ENCODE measurements around the gene AGBL1.

The AGBL1 gene

DNA sequence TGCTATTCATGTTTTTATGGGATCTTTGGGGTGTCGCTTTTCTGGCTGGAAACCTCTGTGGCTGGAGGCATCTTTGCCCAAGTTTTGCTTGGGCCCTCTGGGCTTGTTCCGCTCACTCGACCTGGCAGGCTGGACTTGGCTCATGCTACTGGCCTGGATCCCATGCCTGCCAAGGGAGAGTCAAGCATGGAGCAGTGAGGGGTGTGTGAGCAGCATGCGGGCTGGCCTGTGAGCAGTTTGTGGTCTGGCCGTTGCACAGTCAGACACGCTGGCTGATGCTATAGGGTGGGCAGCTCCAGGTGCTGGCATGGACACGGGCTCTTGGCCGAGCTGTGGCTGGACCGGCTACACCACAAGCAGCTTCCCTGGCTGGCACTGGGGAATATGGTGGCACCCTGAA, 491.1 kb downstream of the AGBL1 start:
- H3K27ac ChIP-seq (ENCODE audit: extremely low read depth, low read depth, low read length): no peak overlapping the region
- H3K4me1 ChIP-seq (ENCODE audit: control insufficient read depth, insufficient read depth, low read length): no peaks in the 10 kb centered on the region
- H3K9me3 ChIP-seq (ENCODE audit: control insufficient read depth, insufficient read depth, low read depth, low read length): no peaks in the 10 kb centered on the region
- ChIA-PET CTCF (no interaction called here), POLR2A (no interaction called here)
- no peak overlapping the region for H3K4me3 ChIP-seq (ENCODE audit: low read depth, low read length)
- no peak for TF ChIP-seq ZNF837 (tag by site-specific recombination; IDR thresholded peaks at IDR 0.05)
- no peak for TF ChIP-seq TRIM28 (IDR thresholded peaks at IDR 0.05; ENCODE audit: borderline replicate concordance, low read length)
- no peak for TF ChIP-seq ZNF501 (tag by site-specific recombination; IDR thresholded peaks at IDR 0.05)
- no peak for TF ChIP-seq ZNF701 (tag by site-specific recombination; IDR thresholded peaks at IDR 0.05)
- no peak for TF ChIP-seq ZNF223 (tag by site-specific recombination; IDR thresholded peaks at IDR 0.05)
- TF ChIP-seq, protein P1, sequence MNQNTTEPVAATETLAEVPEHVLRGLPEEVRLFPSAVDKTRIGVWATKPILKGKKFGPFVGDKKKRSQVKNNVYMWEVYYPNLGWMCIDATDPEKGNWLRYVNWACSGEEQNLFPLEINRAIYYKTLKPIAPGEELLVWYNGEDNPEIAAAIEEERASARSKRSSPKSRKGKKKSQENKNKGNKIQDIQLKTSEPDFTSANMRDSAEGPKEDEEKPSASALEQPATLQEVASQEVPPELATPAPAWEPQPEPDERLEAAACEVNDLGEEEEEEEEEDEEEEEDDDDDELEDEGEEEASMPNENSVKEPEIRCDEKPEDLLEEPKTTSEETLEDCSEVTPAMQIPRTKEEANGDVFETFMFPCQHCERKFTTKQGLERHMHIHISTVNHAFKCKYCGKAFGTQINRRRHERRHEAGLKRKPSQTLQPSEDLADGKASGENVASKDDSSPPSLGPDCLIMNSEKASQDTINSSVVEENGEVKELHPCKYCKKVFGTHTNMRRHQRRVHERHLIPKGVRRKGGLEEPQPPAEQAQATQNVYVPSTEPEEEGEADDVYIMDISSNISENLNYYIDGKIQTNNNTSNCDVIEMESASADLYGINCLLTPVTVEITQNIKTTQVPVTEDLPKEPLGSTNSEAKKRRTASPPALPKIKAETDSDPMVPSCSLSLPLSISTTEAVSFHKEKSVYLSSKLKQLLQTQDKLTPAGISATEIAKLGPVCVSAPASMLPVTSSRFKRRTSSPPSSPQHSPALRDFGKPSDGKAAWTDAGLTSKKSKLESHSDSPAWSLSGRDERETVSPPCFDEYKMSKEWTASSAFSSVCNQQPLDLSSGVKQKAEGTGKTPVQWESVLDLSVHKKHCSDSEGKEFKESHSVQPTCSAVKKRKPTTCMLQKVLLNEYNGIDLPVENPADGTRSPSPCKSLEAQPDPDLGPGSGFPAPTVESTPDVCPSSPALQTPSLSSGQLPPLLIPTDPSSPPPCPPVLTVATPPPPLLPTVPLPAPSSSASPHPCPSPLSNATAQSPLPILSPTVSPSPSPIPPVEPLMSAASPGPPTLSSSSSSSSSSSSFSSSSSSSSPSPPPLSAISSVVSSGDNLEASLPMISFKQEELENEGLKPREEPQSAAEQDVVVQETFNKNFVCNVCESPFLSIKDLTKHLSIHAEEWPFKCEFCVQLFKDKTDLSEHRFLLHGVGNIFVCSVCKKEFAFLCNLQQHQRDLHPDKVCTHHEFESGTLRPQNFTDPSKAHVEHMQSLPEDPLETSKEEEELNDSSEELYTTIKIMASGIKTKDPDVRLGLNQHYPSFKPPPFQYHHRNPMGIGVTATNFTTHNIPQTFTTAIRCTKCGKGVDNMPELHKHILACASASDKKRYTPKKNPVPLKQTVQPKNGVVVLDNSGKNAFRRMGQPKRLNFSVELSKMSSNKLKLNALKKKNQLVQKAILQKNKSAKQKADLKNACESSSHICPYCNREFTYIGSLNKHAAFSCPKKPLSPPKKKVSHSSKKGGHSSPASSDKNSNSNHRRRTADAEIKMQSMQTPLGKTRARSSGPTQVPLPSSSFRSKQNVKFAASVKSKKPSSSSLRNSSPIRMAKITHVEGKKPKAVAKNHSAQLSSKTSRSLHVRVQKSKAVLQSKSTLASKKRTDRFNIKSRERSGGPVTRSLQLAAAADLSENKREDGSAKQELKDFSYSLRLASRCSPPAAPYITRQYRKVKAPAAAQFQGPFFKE (tag by site-specific recombination; IDR thresholded peaks at IDR 0.05; ENCODE audit: borderline replicate concordance): no peak
- TF ChIP-seq, protein P2, sequence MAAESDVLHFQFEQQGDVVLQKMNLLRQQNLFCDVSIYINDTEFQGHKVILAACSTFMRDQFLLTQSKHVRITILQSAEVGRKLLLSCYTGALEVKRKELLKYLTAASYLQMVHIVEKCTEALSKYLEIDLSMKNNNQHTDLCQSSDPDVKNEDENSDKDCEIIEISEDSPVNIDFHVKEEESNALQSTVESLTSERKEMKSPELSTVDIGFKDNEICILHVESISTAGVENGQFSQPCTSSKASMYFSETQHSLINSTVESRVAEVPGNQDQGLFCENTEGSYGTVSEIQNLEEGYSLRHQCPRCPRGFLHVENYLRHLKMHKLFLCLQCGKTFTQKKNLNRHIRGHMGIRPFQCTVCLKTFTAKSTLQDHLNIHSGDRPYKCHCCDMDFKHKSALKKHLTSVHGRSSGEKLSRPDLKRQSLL (tag by site-specific recombination; IDR thresholded peaks at IDR 0.05): no peak
- TF ChIP-seq ZNF391 (tag by site-specific recombination; IDR thresholded peaks at IDR 0.05; ENCODE audit: borderline replicate concordance, low read depth): no peak
- no peak for TF ChIP-seq HOXC10 (CRISPR knock-in tag; IDR thresholded peaks at IDR 0.05)
- no peak for TF ChIP-seq ZNF16 (tag by site-specific recombination; IDR thresholded peaks at IDR 0.05; ENCODE audit: low read depth)
- TF ChIP-seq, protein P3, sequence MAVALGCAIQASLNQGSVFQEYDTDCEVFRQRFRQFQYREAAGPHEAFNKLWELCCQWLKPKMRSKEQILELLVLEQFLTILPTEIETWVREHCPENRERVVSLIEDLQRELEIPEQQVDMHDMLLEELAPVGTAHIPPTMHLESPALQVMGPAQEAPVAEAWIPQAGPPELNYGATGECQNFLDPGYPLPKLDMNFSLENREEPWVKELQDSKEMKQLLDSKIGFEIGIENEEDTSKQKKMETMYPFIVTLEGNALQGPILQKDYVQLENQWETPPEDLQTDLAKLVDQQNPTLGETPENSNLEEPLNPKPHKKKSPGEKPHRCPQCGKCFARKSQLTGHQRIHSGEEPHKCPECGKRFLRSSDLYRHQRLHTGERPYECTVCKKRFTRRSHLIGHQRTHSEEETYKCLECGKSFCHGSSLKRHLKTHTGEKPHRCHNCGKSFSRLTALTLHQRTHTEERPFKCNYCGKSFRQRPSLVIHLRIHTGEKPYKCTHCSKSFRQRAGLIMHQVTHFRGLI (tag by site-specific recombination; IDR thresholded peaks at IDR 0.05): no peak
- TF ChIP-seq ZNF596 (tag by site-specific recombination; IDR thresholded peaks at IDR 0.05): no peak
- TF ChIP-seq ZNF302 (tag by site-specific recombination; IDR thresholded peaks at IDR 0.05; ENCODE audit: low read depth): no peak
- TF ChIP-seq, protein P4, sequence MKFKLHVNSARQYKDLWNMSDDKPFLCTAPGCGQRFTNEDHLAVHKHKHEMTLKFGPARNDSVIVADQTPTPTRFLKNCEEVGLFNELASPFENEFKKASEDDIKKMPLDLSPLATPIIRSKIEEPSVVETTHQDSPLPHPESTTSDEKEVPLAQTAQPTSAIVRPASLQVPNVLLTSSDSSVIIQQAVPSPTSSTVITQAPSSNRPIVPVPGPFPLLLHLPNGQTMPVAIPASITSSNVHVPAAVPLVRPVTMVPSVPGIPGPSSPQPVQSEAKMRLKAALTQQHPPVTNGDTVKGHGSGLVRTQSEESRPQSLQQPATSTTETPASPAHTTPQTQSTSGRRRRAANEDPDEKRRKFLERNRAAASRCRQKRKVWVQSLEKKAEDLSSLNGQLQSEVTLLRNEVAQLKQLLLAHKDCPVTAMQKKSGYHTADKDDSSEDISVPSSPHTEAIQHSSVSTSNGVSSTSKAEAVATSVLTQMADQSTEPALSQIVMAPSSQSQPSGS (tag by site-specific recombination; IDR thresholded peaks at IDR 0.05; ENCODE audit: low read depth): no peak
- H3K36me3 ChIP-seq (ENCODE audit: control insufficient read depth in 2 of 2, insufficient read depth in 1 of 2, low read length in 2 of 2): no peaks in the 10 kb centered on the region

DNA sequence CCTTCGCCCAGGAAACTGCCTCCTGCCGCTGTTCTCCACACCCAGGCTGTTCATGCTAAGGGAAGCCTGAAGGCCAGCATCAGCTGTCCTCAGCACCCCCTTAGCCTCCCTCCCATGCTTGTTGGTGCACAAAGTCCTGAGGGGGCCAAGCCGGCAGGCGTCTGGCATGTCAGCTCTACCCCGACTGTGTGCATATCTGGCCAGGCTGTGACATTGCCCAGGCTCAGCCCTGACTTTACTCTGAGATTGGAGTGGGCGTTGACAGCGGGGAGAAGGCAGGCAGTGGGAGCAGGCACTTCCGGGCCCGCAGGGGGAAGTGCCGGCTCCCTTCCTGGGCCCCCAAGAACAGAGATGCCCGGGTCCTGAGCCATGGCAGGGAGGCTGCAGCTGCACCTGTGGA, 492.2 kb downstream of the AGBL1 start:
- Histone ChIP-seq H3K4me1 (ENCODE audit: control insufficient read depth, insufficient read depth, low read length) (no peaks in the 10 kb centered on the region), H3K36me3 (ENCODE audit: control insufficient read depth in 2 of 2, insufficient read depth in 1 of 2, low read length in 2 of 2) (no peaks in the 10 kb centered on the region), H3K9me3 (ENCODE audit: control insufficient read depth, insufficient read depth, low read depth, low read length) (no peaks in the 10 kb centered on the region), H3K4me3 (ENCODE audit: low read depth, low read length) (no peak overlapping the region), H3K27ac (ENCODE audit: extremely low read depth, low read depth, low read length) (no peak overlapping the region)
- POLR2A ChIA-PET: no interaction called here
- CTCF ChIA-PET: no interaction called here
- TF ChIP-seq ZBTB48 (tag by site-specific recombination; IDR thresholded peaks at IDR 0.05) (no peak), SALL2 (tag by site-specific recombination; IDR thresholded peaks at IDR 0.05; ENCODE audit: borderline replicate concordance) (no peak), ZNF785 (tag by site-specific recombination; IDR thresholded peaks at IDR 0.05) (no peak), ZNF585B (tag by site-specific recombination; IDR thresholded peaks at IDR 0.05) (no peak), MEIS1 (CRISPR knock-in tag; IDR thresholded peaks at IDR 0.05; ENCODE audit: borderline replicate concordance) (no peak), ZNF324 (tag by site-specific recombination; IDR thresholded peaks at IDR 0.05) (no peak), KLF16 (tag by site-specific recombination; IDR thresholded peaks at IDR 0.05) (no peak), ZFP37 (tag by site-specific recombination; IDR thresholded peaks at IDR 0.05) (no peak), ZBTB20 (tag by site-specific recombination; IDR thresholded peaks at IDR 0.05) (no peak), ZNF211 (tag by site-specific recombination; IDR thresholded peaks at IDR 0.05; ENCODE audit: low read depth) (no peak), ZNF169 (tag by site-specific recombination; IDR thresholded peaks at IDR 0.05) (no peak), ZNF792 (tag by site-specific recombination; IDR thresholded peaks at IDR 0.05) (no peak), ZNF350 (tag by site-specific recombination; IDR thresholded peaks at IDR 0.05) (no peak)
- TF ChIP-seq, protein P2 (tag by site-specific recombination; IDR thresholded peaks at IDR 0.05): no peak
